K562 (cell line): ENCODE results near the gene PCED1B. TPM values are rescaled to one million over a fixed set of nuclear protein-coding genes. Genes with fewer than 3 reads are reported as not detected.
A peak's percentile ranks its signal among the peaks of the same experiment; 100 is the strongest.

Experiments
- CTBP1 ChIP-seq: fragments of 450-650 bp; IDR thresholded peaks from 2 replicates; pipeline ENCODE4 v1.6.1; 2016; ENCODE audit warnings: borderline replicate concordance
- ESRRA ChIP-seq: fragments of 450-650 bp; IDR thresholded peaks from 2 replicates; pipeline ENCODE4 v1.6.1; 2014; ENCODE audit warnings: low read depth, mild to moderate bottlenecking, moderate library complexity, borderline replicate concordance
- ETV5 ChIP-seq: sonication (generic); formaldehyde crosslinking; IDR thresholded peaks from 2 replicates; pipeline ENCODE4 v1.4.0; 2020; ENCODE audit warnings: low read depth, mild to moderate bottlenecking, missing genetic modification reagents
- FOXJ2 ChIP-seq: fragments of 200-800 bp; sonication (Bioruptor generic); IDR thresholded peaks from 2 replicates; pipeline ENCODE4 v1.6.1; 2016; ENCODE audit warnings: missing genetic modification characterization, missing compliant biosample characterization
- FOXK1 ChIP-seq: sonication (generic); formaldehyde crosslinking; IDR thresholded peaks from 2 replicates; pipeline ENCODE4 v1.8.0; 2022; ENCODE audit warnings: missing genetic modification reagents, mild to moderate bottlenecking, borderline replicate concordance
- HEY1 ChIP-seq: fragments of 250-450 bp; sonication (Bioruptor Pico); IDR thresholded peaks from 2 replicates; pipeline ENCODE4 v1.5.0; 2020; ENCODE audit warnings: mild to moderate bottlenecking, moderate library complexity, borderline replicate concordance
- HSF4 ChIP-seq: fragments of 250-450 bp; sonication (Bioruptor Pico); IDR thresholded peaks from 2 replicates; pipeline ENCODE4 v2.1.2; 2022; ENCODE audit warnings: mild to moderate bottlenecking, moderate library complexity, borderline replicate concordance
- KLF13 ChIP-seq: fragments of 450-650 bp; IDR thresholded peaks from 2 replicates; pipeline ENCODE4 v1.6.1; 2016; ENCODE audit warnings: missing genetic modification characterization, low read depth, mild to moderate bottlenecking, missing compliant biosample characterization, moderate library complexity, borderline replicate concordance
- LCOR ChIP-seq: sonication (generic); formaldehyde crosslinking; IDR thresholded peaks from 2 replicates; pipeline ENCODE4 v1.8.0; 2022; ENCODE audit warnings: mild to moderate bottlenecking, missing genetic modification reagents
- NUFIP1 ChIP-seq: fragments of 450-650 bp; IDR thresholded peaks from 2 replicates; pipeline ENCODE4 v1.6.1; 2018; ENCODE audit not compliant: partially characterized antibody
- PHB ChIP-seq: fragments of 250-450 bp; sonication (Bioruptor Pico); IDR thresholded peaks from 2 replicates; pipeline ENCODE4 v1.5.0; 2021
- SMARCE1 ChIP-seq: fragments of 450-650 bp; IDR thresholded peaks from 2 replicates; pipeline ENCODE4 v1.7.1; 2016; ENCODE audit warnings: mild to moderate bottlenecking
- TRIM24 ChIP-seq, 2 experiments: fragments of 450-650 bp; IDR thresholded peaks; 2 replicates each; pipeline ENCODE4 v1.6.1; 2016
- XRCC4 ChIP-seq: IDR thresholded peaks from one replicate; pipeline ENCODE4 v1.6.1; 2011; ENCODE audit not compliant: insufficient read depth, insufficient read length; ENCODE audit errors: extremely low read depth
- XRCC5 ChIP-seq: fragments of 200-400 bp; formaldehyde crosslinking; IDR thresholded peaks from 2 replicates; pipeline ENCODE4 v1.6.1; 2017; ENCODE audit warnings: low read depth, mild to moderate bottlenecking, low read length
- ZNF212 ChIP-seq: fragments of 450-650 bp; formaldehyde crosslinking; IDR thresholded peaks from 2 replicates; pipeline ENCODE4 v1.4.0; 2020; ENCODE audit warnings: mild to moderate bottlenecking
- ZNF644 ChIP-seq: fragments of 200-800 bp; sonication (Bioruptor generic); IDR thresholded peaks from 2 replicates; pipeline ENCODE4 v1.6.1; 2016; ENCODE audit warnings: low read depth, missing genetic modification characterization, missing compliant biosample characterization
- ZSCAN29 ChIP-seq: fragments of 450-650 bp; IDR thresholded peaks from 2 replicates; pipeline ENCODE4 v1.6.1; 2017
- polyA plus RNA-seq, 8 experiments: library from polyadenylated mRNA; depleted of rRNA in 4 of 8; stranded (reverse) in 5 of 8; unstranded in 3 of 8; fragments of >200 nt; fragmentation: Nextera tagmentation in 2 of 8; fragmentation: Illumina TruSeq in 1 of 8; extraction: Ambion mirVana in 2 of 8; extraction: Trizol in 1 of 8; gene quantifications; 2 replicates each; pipeline versions ENCODE4 v1.2.1 to v1.2.3, GENCODE V29; 2011 to 2014; ENCODE audit warnings: inconsistent platforms in 1 of 8, missing spikeins in 1 of 8
- total RNA-seq, 7 experiments: library from RNA; depleted of rRNA in 6 of 7; stranded (reverse); fragments of >200 nt in 6 of 7; fragmentation: Illumina TruSeq in 2 of 7; extraction: Trizol in 2 of 7; gene quantifications; 2 replicates each; pipeline versions ENCODE4 v1.2.1 to v1.2.3, GENCODE V29; 2011 to 2021; ENCODE audit warnings: low replicate concordance in 1 of 7
- TF ChIP-seq, protein P1 (sequence below): fragments of 450-650 bp; conservative IDR thresholded peaks from 2 replicates; pipeline ENCODE4 v1.6.1; 2016; ENCODE audit warnings: missing genetic modification characterization, low read depth, mild to moderate bottlenecking, missing compliant biosample characterization, moderate library complexity
- TF ChIP-seq, protein P2 (sequence below), 2 experiments: fragments of 250-450 bp in 1 of 2; fragments of 450-650 bp in 1 of 2; sonication (Bioruptor Pico) in 1 of 2; IDR thresholded peaks; 2 replicates each; pipeline versions ENCODE4 v1.6.1 to v1.8.0; 2016 to 2021; ENCODE audit warnings: mild to moderate bottlenecking in 2 of 2, moderate library complexity in 2 of 2, missing compliant biosample characterization in 1 of 2, missing genetic modification characterization in 1 of 2
- TF ChIP-seq, protein P3 (sequence below): fragments of 250-450 bp; sonication (Bioruptor Pico); IDR thresholded peaks from 2 replicates; pipeline ENCODE4 v1.4.0; 2020; ENCODE audit warnings: mild to moderate bottlenecking, moderate library complexity, borderline replicate concordance

The PCED1B gene
- total and polyA plus RNA-seq, 9 of the 15 experiments (the other 6 are each of a cell fraction or from before 2014, with no cell fraction given) = 1.2 to 9.3 (median 2.5) TPM

DNA sequence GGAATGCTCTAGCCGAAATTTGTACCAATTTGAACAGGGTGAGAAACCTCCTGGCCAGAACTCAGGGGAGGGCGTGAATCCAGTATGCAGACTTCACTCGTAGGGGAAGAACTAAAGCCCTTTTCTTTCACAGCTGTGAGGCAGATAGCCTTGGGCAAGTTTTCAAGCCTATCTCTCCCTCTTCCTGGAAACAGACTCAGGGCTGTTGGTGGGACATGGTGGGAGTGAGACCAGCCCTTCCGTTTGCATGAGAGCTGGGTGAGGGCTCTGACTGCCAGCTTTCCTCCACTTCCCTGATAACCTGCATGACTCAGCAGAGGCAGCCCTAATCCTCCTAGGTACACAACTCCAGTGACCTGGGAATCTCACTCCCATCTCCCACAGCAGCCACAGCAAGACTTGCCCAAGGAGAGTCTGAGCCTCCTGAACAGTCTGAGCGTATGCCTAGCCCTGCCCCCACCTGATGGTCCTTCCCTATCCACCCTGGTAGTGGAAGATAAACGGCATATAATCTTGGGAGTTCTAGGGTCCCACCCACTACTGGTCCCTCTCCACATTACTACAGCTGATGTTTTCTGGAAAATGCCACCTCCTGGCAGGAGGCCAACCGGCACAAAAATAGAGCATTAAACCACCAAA, 170.4 kb downstream of the PCED1B start (continued):
- TF ChIP-seq PHB (CRISPR knock-in tag) (no peak), NUFIP1 (no peak), XRCC4 (no peak), TRIM24 (IDR thresholded peaks at IDR 0.05) (peak; percentile 56 to 65; a peak in 3 of 4 replicates), ZNF212 (CRISPR knock-in tag) (no peak), HSF4 (no peak), ZSCAN29 (no peak), KLF13 (tag) (no peak), XRCC5 (no peak), FOXJ2 (tag) (no peak), HEY1 (CRISPR knock-in tag) (no peak), ETV5 (CRISPR knock-in tag) (peak; percentile 76), CTBP1 (peak; percentile 83), ESRRA (no peak), FOXK1 (CRISPR knock-in tag) (no peak), SMARCE1 (peak; percentile 85), ZNF644 (tag) (no peak), LCOR (CRISPR knock-in tag) (no peak)
- TF ChIP-seq, protein P1, sequence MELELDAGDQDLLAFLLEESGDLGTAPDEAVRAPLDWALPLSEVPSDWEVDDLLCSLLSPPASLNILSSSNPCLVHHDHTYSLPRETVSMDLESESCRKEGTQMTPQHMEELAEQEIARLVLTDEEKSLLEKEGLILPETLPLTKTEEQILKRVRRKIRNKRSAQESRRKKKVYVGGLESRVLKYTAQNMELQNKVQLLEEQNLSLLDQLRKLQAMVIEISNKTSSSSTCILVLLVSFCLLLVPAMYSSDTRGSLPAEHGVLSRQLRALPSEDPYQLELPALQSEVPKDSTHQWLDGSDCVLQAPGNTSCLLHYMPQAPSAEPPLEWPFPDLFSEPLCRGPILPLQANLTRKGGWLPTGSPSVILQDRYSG (tag) = 0 out of 2 replicates have a peak, but pooled peaks have one; percentile 15
- TF ChIP-seq, protein P2, sequence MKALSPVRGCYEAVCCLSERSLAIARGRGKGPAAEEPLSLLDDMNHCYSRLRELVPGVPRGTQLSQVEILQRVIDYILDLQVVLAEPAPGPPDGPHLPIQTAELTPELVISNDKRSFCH (CRISPR knock-in tag; IDR thresholded peaks at IDR 0.05) = no peak
- TF ChIP-seq, protein P2 (tag; IDR thresholded peaks at IDR 0.05) = 0 out of 2 replicates have a peak, but pooled peaks have one; percentile 15
- TF ChIP-seq, protein P3, sequence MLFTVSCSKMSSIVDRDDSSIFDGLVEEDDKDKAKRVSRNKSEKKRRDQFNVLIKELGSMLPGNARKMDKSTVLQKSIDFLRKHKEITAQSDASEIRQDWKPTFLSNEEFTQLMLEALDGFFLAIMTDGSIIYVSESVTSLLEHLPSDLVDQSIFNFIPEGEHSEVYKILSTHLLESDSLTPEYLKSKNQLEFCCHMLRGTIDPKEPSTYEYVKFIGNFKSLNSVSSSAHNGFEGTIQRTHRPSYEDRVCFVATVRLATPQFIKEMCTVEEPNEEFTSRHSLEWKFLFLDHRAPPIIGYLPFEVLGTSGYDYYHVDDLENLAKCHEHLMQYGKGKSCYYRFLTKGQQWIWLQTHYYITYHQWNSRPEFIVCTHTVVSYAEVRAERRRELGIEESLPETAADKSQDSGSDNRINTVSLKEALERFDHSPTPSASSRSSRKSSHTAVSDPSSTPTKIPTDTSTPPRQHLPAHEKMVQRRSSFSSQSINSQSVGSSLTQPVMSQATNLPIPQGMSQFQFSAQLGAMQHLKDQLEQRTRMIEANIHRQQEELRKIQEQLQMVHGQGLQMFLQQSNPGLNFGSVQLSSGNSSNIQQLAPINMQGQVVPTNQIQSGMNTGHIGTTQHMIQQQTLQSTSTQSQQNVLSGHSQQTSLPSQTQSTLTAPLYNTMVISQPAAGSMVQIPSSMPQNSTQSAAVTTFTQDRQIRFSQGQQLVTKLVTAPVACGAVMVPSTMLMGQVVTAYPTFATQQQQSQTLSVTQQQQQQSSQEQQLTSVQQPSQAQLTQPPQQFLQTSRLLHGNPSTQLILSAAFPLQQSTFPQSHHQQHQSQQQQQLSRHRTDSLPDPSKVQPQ (CRISPR knock-in tag) = no peak
